ENCODE measurements around the gene EMX1.

The EMX1 gene

GRCh38 chr2:72942881-72943418 is 25.6 kb downstream of the EMX1 start:
- DNase-seq (ENCODE audit: low read depth), result no peak

- DNase-seq (ENCODE audit: low read depth), result no peak
Measured at GRCh38 chr2:72943540-72944395, 26.4 kb downstream of the EMX1 start.

DNA sequence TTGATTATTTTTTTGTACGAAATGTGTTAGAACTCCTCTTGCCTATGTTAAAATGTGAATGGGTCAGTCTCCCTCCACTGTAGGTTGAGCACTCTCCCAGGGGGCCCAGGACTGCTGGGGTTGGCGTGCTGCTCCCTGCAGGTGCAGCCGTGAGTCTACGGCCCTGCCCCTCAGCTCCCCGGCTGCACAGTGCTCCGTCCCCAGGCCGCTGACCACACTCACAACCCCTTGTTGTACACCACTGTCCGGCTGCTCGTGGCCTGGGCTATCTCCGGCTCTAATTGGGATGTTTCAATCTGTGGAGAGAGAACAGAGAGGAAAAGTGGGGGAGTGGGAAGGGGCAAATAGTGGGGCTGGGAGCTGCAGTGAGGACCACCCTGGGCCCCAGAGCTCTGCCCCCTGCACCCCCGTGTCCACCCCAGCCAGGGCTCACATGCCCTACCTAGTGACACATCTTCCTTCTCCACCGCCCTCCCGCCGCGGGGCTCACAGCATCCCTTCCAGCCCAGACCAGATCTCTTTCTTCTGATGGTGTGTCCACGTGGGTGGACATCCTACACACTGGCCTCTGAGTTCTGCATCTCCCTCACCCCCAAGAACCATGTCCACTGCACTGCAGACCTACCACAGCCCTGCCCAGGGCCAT is 27.6 kb downstream of the EMX1 start:
- DNase-seq (ENCODE audit: low read depth), result no peak

GRCh38 chr2:72945450-72946019 is 28.2 kb downstream of the EMX1 start:
- no peak for DNase-seq (ENCODE audit: low read depth)

- no peak for DNase-seq (ENCODE audit: low read depth)
Measured at GRCh38 chr2:72946466-72946865, 29.1 kb downstream of the EMX1 start.

DNA sequence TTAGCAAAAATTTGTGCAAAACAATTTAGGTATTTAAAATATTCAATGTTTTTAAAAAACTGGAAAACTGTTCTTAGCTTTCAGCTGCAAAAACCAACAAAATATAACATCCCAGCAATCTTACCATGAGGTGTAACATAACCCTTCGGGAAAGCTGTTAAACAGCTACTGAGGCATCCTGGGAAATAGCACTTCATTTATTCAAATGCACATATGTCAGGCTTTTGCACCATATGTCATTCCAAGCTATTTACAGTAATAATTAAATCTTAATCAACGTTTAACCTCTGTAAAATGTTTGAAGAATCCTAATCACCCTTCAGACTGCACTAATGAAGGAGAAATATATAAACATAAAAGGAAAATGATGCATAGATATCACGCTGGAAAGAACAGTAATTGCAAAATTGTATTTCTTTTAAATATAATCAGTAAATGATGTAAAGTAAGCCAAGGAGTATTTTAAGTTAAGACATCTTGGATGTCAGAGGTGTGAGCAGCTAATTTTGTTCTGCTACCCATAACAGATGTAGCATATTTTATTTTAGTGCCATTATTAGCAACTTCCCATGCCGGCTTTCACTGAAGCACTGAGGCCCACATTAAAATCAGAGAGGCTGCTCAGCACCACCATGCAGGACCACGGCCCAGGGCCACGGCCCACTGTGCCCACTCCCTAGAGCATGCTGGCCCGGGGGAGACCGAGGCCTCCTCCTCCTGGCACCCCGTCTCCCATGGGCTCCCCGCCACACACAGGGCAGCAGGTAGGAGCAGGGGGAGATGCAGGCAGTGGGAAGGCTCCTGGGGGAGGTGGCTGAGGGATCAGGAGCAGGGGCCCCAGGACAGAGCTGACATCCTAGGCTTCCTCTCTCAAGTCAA is 30.9 kb downstream of the EMX1 start:
- DNase-seq (ENCODE audit: low read depth), result no peak

DNA sequence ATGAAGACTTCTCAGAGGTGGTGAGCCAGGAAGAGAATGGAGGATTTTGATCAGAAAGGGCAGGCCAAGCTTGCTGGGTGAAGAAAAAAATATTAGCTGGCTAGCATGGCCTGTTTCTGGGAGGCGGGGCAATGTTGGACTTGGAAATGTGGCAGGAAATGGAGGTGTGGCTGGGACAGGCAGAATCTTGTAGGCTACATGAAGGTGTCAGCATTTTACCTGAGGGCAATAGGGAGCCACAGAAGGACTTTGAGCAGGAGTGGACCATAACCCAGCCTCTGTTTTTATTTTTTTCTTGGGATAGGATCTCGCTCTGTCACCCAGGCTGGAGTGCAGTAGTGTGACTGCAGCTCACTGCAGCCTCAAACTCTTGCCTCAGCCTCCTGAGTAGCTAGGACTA is 31.7 kb downstream of the EMX1 start:
- no peak for DNase-seq (ENCODE audit: low read depth)

- no peak for DNase-seq (ENCODE audit: low read depth)
Measured at GRCh38 chr2:72949642-72950041, 32.3 kb downstream of the EMX1 start.

DNA sequence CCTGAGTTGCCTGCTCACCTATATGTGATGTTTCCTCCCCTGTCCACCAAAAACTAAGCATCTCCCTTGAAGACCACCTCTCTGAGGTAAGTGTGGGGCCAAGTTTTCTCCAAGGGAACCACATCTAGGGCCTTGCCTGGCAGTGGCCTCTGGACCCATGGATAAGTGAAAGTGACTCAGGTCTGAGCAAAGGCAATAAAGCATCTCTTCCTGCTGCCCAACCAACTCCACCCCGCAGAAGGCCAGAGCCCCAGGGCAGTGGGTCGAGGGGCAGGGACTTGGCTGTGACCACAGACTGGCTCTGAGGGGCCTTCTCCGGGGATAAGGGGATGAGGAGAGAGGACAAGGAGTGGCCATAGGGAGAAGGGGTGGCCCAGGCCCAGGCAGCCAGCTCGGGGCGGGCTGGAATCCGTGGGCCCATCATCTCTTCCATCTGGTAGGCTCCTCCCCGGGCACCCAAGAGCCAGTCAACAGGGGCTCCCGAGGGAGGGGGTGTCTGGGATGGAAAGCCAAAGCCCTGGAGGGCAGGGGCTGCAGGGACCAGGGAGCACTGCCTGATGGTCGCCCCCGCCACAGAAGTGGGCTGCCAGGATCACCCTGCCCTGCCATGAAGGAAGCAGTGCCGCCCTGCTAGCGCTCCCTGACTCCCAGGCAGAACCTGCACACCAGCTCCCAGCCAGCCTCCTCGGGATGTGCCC is 33.4 kb downstream of the EMX1 start:
- DNase-seq (ENCODE audit: low read depth), result no peak

- DNase-seq (ENCODE audit: low read depth), result no peak
Measured at GRCh38 chr2:72951303-72952095, 34.2 kb downstream of the EMX1 start.

DNA sequence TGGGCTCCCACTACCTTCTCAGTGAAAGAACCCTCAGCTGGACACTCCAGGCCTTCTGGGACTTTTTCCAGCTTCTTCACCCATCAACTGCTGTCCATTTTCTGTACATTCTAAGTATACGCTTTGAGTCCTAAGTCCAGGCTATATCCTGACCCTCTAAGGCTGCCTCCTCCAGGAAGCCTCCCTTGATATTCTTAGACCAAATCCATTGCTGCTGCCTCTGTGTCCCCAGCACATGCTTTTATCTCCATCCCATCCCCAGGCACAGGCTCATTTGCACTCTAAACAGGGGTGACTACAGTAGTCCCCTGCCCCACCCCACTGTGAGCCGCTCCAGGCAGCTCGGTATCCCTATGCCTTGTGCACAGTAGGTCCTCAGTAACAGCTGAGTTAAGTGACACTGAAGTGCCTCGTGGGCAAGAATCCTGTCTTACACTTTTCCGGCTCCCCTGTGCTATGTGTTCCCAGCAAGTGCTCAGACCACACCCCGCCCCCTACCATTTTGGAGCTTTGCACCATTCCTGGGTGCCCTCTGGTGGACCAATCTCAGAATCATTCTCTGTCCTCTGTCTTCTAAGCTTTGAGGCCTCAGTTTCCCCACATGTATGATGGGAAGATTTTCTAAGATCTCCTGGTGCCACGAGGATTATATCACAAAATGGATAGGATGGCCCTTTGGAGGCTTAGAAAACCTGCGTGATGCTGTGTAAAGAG is 34.9 kb downstream of the EMX1 start:
- no peak for DNase-seq (ENCODE audit: low read depth)

DNA sequence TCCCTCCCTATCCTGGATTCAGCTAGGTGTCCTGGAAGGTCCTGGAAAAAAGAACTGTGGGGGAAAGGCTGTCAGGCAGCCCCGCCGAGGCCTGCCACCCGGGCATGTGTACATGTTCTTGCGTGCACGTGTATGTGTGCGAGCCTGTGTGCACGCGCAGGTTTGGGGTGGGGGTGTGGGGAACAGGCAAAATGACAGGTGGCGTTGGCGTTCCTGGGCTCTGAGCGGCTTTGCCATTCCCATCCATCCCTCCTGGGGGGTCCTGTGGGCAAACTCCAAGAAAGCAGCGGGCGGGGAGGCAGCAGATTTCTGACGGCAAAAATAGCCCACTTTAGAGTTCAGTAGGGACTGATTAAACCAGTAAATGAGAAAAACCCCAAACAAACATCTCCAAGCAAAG is 35.6 kb downstream of the EMX1 start:
- DNase-seq (ENCODE audit: low read depth), result no peak

GRCh38 chr2:72953528-72953927 is 36.2 kb downstream of the EMX1 start:
- no peak for DNase-seq (ENCODE audit: low read depth)

GRCh38 chr2:72953976-72954375 is 36.7 kb downstream of the EMX1 start:
- DNase-seq (ENCODE audit: low read depth), result no peak

- no peak for DNase-seq (ENCODE audit: low read depth)
Measured at GRCh38 chr2:72954376-72955227, 37.3 kb downstream of the EMX1 start.

DNA sequence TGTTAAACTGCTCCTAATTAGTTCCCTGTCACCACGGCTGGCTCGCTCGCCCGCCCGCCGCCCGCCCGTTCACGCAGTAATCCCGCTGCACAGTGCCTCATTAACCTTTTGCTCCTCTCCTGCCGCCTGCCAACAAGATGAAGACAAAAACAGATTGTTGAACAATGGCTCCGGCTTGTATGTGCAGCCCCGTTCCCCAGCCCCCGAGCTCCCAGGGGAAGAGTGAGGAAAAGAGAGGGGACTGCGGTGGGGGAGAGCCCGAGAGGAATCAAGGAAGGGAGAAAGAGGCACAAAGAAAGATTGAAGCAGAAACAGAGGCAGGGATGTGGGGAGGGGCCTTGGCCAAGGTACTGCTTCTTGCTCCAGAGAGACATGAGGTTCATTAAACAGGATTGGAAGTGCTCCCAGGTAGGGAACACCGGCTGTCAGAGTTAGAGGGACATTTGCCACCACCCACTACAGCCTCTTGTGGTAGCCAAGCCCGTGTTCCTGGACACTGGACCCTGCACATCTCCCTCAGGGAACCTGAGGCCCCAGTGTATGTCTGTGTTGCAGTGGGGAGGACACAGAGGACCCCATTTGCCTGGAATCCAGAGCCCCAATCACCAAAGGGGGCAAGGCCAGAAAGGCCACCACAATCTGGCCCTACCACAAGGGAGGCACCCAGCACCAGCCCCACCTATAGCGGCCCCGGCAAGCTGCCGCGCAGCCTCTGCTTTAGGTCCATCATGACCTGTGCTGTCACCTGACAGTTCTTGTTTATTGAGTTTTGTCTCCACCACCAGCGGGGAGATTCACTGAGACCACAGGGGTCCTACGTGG is 38.1 kb downstream of the EMX1 start:
- DNase-seq (ENCODE audit: low read depth), result no peak

DNA sequence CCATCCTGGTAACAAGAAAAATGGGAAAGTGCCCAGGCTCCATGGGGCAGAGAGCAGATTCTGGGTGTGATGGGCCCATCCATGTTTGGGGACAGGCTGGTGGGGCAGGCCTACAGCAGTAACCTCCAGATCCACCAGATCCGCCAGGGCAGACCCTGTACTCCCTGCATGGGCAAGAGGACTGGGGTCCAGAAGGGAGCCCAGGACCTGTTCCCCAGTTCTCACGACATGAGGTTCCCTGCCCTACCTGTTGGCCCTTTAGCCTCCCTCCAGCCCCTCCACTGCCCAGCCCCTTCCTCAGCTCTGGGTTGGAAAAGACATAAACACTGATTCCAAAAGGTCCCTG is 38.7 kb downstream of the EMX1 start:
- no peak for DNase-seq (ENCODE audit: low read depth)

DNA sequence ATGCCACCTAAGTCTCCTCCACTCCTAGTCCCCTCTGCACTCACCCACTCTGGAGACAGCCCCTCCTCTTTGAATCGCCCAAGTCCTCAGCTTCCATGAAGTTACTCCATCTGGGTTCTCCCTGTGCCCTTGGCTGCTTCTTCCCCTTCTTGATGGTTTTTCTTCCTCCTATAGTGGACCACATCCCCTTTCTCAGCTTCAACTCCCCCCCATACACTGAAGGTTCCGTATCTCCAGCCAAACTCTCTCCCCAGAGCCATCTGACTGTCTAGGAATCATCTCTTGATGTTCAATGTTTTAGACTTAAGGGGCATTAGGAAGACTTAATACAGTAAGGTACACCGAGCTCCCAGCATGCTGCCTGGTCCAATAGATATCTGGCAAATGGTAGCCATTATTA is 39.6 kb downstream of the EMX1 start:
- DNase-seq (ENCODE audit: low read depth), result no peak
